GM12872 (cell line): Measurements from ENCODE around the gene FAM131C.

Source experiments
- CTCF ChIP-seq: IDR thresholded peaks from 3 replicates; pipeline ENCODE4 v1.5.1; 2011; ENCODE audit warnings: low read depth, mild to moderate bottlenecking, low read length, moderate library complexity; ENCODE audit not compliant: insufficient read depth

The FAM131C gene

DNA sequence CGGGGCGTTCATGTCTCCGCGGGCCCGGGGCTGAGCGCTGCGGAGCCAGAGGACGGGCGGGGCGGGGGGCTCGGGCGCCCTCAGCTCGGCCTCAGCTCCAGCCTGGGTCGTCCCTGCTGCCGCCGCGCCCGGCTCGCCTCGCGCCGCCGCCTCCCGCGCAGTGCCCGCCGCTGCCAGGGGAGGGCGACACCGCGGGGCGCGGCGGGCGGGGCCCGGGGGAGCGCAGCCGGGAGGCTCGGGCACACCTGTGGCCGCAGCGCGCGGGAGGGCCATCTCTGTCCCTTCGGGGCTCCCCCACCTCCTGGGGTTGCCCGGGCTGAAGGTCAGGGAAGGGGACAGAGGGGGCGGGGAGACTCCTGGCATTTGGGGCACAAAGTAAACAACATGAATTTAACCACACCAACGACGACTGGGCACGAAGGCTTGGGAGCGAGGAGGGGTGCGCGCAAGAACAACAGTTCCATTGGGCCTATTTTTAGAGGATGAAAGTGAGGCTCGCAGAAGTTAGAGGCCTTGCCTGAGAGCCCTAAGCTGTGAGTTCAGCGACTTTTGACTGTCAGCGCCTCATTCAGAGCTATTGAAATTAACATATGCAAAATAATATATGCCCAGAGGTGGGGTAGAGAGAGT lies at the start of gene FAM131C:
Gene FAM131C (minus strand): TSS at position 162 of the 630 bp plus-strand sequence. CDS start 209 bp downstream, outside the sequence.
- peak; percentile 48; the same call in 1 of the 3 replicates for TF ChIP-seq CTCF

DNA sequence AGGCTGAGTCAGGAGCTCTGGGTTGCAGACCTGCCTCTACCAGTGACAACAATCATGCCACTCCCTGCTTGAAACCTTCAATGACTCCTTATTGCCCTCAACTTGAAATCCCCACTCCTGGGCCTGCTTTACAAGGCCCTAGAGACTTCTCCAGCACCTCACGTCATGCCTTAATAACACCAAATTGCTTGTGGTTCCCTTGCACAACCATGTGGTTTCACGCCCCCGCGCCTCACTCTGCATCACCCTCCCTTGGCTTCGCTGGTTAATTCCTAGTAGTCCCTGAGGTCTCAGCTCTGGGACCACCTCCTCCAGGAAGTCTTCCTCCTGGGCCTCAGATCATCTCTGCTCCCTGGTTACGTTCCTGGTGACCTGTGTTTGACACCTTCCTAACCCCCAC lies 49.5 kb upstream of the FAM131C start:
- TF ChIP-seq CTCF, result no peak

DNA sequence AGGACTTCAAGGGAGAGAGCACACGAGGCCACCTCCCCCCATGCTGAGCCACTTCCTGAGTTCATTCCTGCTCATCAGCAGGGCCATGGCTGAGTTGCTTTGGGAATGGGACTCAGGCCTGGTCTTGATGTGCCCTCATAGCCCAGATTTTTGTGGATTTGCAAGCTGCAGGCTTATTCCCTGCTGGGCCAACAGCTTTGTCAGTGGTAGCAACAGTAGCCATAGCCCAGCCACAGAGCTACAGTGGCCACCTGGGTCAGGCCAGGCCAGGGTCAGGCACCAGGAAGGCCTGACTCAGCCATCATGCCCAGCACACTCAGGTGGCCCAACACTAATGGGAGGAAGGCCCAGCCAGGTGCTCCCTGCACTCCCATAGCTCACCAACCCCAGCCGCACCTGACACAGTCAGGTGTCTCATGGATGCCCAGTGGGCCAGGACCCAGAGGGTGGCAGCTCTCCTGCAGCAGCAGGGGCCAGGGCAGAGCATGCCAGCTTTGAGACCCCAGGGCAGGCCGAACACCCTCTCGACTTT lies 49.0 kb upstream of the FAM131C start:
- no peak for TF ChIP-seq CTCF

- no peak for TF ChIP-seq CTCF
Observed at GRCh38 chr1:16120940-16121410, 47.5 kb upstream of the FAM131C start.

DNA sequence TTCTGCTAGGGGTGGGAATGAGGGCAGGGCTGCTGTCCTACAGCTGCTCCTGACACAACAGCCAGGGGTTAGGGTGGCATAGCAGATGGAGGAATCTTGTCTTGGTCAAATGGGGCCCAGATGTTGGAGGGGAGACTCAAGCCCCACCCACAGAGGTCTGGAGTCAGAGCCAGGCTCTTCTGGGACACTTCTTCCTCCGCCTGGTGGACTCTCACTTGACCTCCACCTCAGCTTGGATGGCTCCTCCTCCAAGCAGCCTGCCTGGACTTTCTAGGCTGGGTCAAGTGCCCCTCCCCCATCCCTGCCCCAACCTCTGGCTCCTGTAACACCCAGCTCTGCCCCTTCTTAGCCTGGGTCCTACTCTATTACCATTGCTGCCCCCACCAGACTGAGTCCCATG lies 47.0 kb upstream of the FAM131C start:
- no peak for TF ChIP-seq CTCF

DNA sequence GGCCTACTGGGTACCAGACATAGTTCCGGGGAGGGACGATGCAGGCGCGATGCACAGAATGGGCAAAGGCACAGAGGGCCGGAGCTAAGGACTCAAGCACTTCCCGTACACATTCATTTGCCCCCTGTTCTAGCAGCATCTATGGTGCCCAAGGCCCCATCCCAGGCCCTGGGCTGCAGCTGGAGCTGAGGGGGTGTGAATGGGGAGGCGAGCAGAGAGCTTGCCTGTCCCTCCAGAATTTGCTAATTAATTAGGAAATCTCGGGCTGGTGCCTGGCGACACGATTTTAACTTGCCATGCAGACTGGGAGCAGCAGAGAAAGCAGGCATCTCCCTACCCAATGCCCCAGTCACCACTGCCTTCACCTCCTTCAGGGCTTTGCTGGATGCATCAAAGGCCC lies 46.5 kb upstream of the FAM131C start:
- TF ChIP-seq CTCF, result no peak

DNA sequence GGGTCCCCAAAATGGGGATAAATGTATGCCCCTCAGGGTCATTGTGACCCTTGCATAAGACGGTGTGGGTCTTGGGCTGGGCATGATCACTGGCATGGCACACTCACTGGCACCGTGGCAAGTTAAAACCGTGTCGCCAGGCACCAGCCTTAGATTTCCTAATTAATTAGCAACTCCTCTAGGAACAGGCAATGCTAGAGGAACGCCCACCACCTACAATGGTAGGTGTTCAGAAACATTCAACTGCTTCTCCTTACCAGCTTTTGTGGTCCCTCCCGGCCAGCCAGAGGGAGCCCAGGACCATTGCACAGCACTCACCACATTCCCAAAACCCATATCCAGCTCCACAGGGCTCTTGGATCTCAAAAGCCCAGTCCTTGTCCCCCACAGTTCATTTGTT lies 46.1 kb upstream of the FAM131C start:
- no peak for TF ChIP-seq CTCF

- TF ChIP-seq CTCF, result no peak
Observed at GRCh38 chr1:16118706-16119105, 45.3 kb upstream of the FAM131C start.
